A673 (cell line): ENCODE measurements around the gene SELP. TPM values are rescaled to one million over a fixed set of nuclear protein-coding genes. Genes with fewer than 3 reads are reported as not detected.

Experiments
- BruUV-seq: library from RNA; stranded (reverse); fragments of 400-500 nt; replicated peaks from 2 replicates; lab custom pipeline; 2021; lab: Mats Ljungman, UMichigan
- CTCF ChIA-PET: fragments of 300-600 bp; sonication (Branson Sonifier 250); formaldehyde crosslinking; loops from one replicate; lab custom pipeline; 2022; ENCODE audit warnings: antibody characterized with exemption; lab: Charles Lee
- POLR2A ChIA-PET: fragments of 300-600 bp; sonication (Branson Sonifier 250); formaldehyde crosslinking; loops from one replicate; lab custom pipeline; 2022; ENCODE audit warnings: antibody characterized with exemption; ENCODE audit not compliant: low non-redundant PET; lab: Charles Lee
- DNase-seq: peaks from one replicate; pipeline ENCODE4 v3.0.0-alpha.2; 2015; ENCODE audit warnings: low spot score
- H3K27ac ChIP-seq: fragments of 200-600 bp; sonication (generic); 2 replicates; pipeline ENCODE4 v1.5.1; 2016; ENCODE audit warnings: mixed run types, low read depth, mild to moderate bottlenecking, mixed read lengths, antibody characterized with exemption, low read length; ENCODE audit not compliant: poor library complexity, severe bottlenecking
- H3K27me3 ChIP-seq: fragments of 200-600 bp; sonication (generic); replicated peaks from 2 replicates; pipeline ENCODE4 v1.6.1; 2017; ENCODE audit warnings: mixed run types, low read depth, mild to moderate bottlenecking, mixed read lengths, antibody characterized with exemption, low read length; ENCODE audit not compliant: insufficient read depth, poor library complexity
- H3K36me3 ChIP-seq: fragments of 200-600 bp; sonication (generic); 2 replicates; pipeline ENCODE4 v1.6.1; 2016; ENCODE audit warnings: mixed run types, mild to moderate bottlenecking, mixed read lengths, antibody characterized with exemption, low read length; ENCODE audit not compliant: insufficient read depth, poor library complexity, severe bottlenecking
- H3K4me1 ChIP-seq: fragments of 200-600 bp; sonication (generic); 2 replicates; pipeline ENCODE4 v1.6.1; 2017; ENCODE audit warnings: mixed run types, mild to moderate bottlenecking, mixed read lengths, antibody characterized with exemption, low read length; ENCODE audit not compliant: insufficient read depth, poor library complexity, severe bottlenecking
- H3K4me3 ChIP-seq: fragments of 200-600 bp; sonication (generic); 2 replicates; pipeline ENCODE4 v1.5.1; 2016; ENCODE audit warnings: low read depth, mixed run types, mild to moderate bottlenecking, mixed read lengths, low read length; ENCODE audit not compliant: poor library complexity, severe bottlenecking
- H3K9me3 ChIP-seq: fragments of 200-600 bp; sonication (generic); 2 replicates; pipeline ENCODE4 v1.6.1; 2016; ENCODE audit warnings: mixed run types, low read depth, mild to moderate bottlenecking, mixed read lengths, antibody characterized with exemption, low read length; ENCODE audit not compliant: poor library complexity, severe bottlenecking
- CTCF ChIP-seq: fragments of 300-800, 200-600 bp; sonication (generic); conservative IDR thresholded peaks from 2 replicates; pipeline ENCODE4 v1.5.1; 2017; ENCODE audit warnings: low read depth, mild to moderate bottlenecking, antibody characterized with exemption, low read length, moderate library complexity, mixed read lengths
- EZH2 ChIP-seq: fragments of 200-600 bp; sonication (generic); IDR thresholded peaks from 2 replicates; pipeline ENCODE4 v1.6.1; 2017; ENCODE audit warnings: borderline replicate concordance, low read depth, mild to moderate bottlenecking, mixed read lengths, antibody characterized with exemption, low read length; ENCODE audit not compliant: poor library complexity, severe bottlenecking
- intact Hi-C: fragments of 100-400 bp; cut with micrococcal nuclease; formaldehyde crosslinking; loops from one replicate; pipeline ENCODE4 v1.10.0; 2022; ENCODE audit not compliant: unreplicated experiment
- total RNA-seq: library from RNA; stranded (reverse); gene quantifications from 2 replicates; pipeline ENCODE4 v1.2.3, GENCODE V29; 2021

SELP gene
- total RNA-seq, 1 experiment from 2014 or later: not detected

GRCh38 chr1:169561692-169562091 is 68.2 kb downstream of the SELP start:
- no peak for DNase-seq
- Histone ChIP-seq H3K27me3 (no peaks in the 10 kb centered on the region), H3K4me1 (peaks cover 11% of the 10 kb centered on the region), H3K36me3 (no peaks in the 10 kb centered on the region), H3K27ac (no peak overlapping the region), H3K9me3 (no peaks in the 10 kb centered on the region), H3K4me3 (no peak overlapping the region)
- intact Hi-C loops: no loop called here
- TF ChIP-seq EZH2 (no peak), CTCF (no peak)
- POLR2A ChIA-PET: no interaction called here
- CTCF ChIA-PET: interaction anchor here (0.6 kb wide), 1 partner anchor 250 kb away, joined by 5 read pairs; no protein-coding TSS in a partner anchor
- BruUV-seq: no TSS peak

DNA sequence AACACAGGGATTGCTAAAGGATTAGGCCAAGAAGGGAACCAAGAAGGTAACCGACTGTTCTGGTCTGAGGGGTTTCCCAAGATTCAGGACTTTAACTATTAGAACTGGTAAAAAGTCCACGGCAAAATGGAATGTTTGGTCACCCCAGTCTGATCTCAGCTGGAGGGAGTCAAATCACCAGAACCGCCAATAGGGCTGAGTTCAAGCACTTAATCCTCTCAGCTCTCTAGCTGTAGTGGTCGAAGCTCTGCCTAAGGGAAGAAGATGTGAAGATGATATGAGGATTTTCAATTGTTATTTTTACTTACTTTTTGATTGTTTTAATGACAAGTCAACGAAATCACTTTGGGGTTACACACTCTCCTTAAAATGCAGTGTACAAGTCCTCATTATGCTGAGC is 72.8 kb downstream of the SELP start:
- Histone ChIP-seq H3K36me3 (no peaks in the 10 kb centered on the region), H3K4me3 (no peak overlapping the region), H3K27ac (no peak overlapping the region), H3K27me3 (no peaks in the 10 kb centered on the region), H3K9me3 (no peaks in the 10 kb centered on the region), H3K4me1 (no peaks in the 10 kb centered on the region)
- ChIA-PET CTCF (no interaction called here), POLR2A (no interaction called here)
- no TSS peak for BruUV-seq
- TF ChIP-seq CTCF (no peak), EZH2 (no peak)
- intact Hi-C loops: no loop called here
- no peak for DNase-seq

- CTCF ChIA-PET: no interaction called here
- no peaks in the 10 kb centered on the region for H3K4me1 ChIP-seq
- intact Hi-C loops: loop anchor here (1.0 to 2.0 kb wide), 2 partner anchors 163 to 259 kb away; no protein-coding TSS in a partner anchor
- POLR2A ChIA-PET: no interaction called here
- BruUV-seq: no TSS peak
- H3K9me3 ChIP-seq: no peaks in the 10 kb centered on the region
- DNase-seq: peak; percentile 60
- no peak overlapping the region for H3K4me3 ChIP-seq
- H3K27me3 ChIP-seq: no peaks in the 10 kb centered on the region
- peak; percentile 57 for TF ChIP-seq CTCF
- no peak for TF ChIP-seq EZH2
- H3K27ac ChIP-seq: no peak overlapping the region
- H3K36me3 ChIP-seq: no peaks in the 10 kb centered on the region
Observed at GRCh38 chr1:169550294-169550693, 79.6 kb downstream of the SELP start.
